DOHH2 (cell line): Measurements from ENCODE around the gene IL7R.

Source experiments
- H3F3A ChIP-seq: fragments of 200-600 bp; sonication (generic), shearing (Covaris generic); 2 replicates; pipeline ENCODE4 v1.6.0; 2016; ENCODE audit warnings: antibody characterized with exemption, mild to moderate bottlenecking; ENCODE audit not compliant: control insufficient read depth, insufficient read depth
- H3K27ac ChIP-seq: fragments of 200-600 bp; sonication (generic); 2 replicates; pipeline ENCODE4 v1.5.1; 2014; ENCODE audit warnings: low read depth, mild to moderate bottlenecking, low read length, moderate library complexity
- H3K27me3 ChIP-seq: fragments of 200-600 bp; sonication (generic); 2 replicates; pipeline ENCODE4 v1.6.1; 2014; ENCODE audit warnings: mild to moderate bottlenecking, low read length, mixed read lengths; ENCODE audit not compliant: control insufficient read depth
- H3K36me3 ChIP-seq: fragments of 200-600 bp; sonication (generic); 2 replicates; pipeline ENCODE4 v1.6.1; 2014; ENCODE audit warnings: mild to moderate bottlenecking, low read length, moderate library complexity, mixed read lengths; ENCODE audit not compliant: control insufficient read depth
- H3K4me1 ChIP-seq: fragments of 200-600 bp; sonication (generic); 2 replicates; pipeline ENCODE4 v1.6.1; 2014; ENCODE audit warnings: mild to moderate bottlenecking, low read length, mixed read lengths; ENCODE audit not compliant: control insufficient read depth
- H3K4me2 ChIP-seq: fragments of 200-600 bp; sonication (generic); 2 replicates; pipeline ENCODE4 v1.6.0; 2014; ENCODE audit warnings: mild to moderate bottlenecking, low read length, moderate library complexity
- H3K4me3 ChIP-seq: fragments of 200-600 bp; sonication (generic); 2 replicates; pipeline ENCODE4 v1.5.1; 2014; ENCODE audit warnings: mild to moderate bottlenecking, low read length, mixed read lengths
- H3K79me2 ChIP-seq: fragments of 200-600 bp; sonication (generic); 2 replicates; pipeline ENCODE4 v1.6.1; 2014; ENCODE audit warnings: mild to moderate bottlenecking, low read length, mixed read lengths; ENCODE audit not compliant: control insufficient read depth
- H3K9me2 ChIP-seq: fragments of 200-600 bp; sonication (generic); replicated peaks from 2 replicates; pipeline ENCODE4 v1.6.1; 2014; ENCODE audit warnings: mild to moderate bottlenecking, low read length, mixed read lengths; ENCODE audit not compliant: control insufficient read depth
- H3K9me3 ChIP-seq: fragments of 200-600 bp; sonication (generic); 2 replicates; pipeline ENCODE4 v1.6.1; 2014; ENCODE audit warnings: antibody characterized with exemption, low read length, mixed read lengths; ENCODE audit not compliant: control insufficient read depth, insufficient read depth
- H4K20me1 ChIP-seq: fragments of 200-600 bp; sonication (generic); 2 replicates; pipeline ENCODE4 v1.6.0; 2014; ENCODE audit warnings: low read depth, mild to moderate bottlenecking, antibody characterized with exemption, low read length, moderate library complexity; ENCODE audit not compliant: control insufficient read depth, insufficient read depth
- CTCF ChIP-seq: fragments of 200-600 bp; sonication (generic); IDR thresholded peaks from one replicate; pipeline ENCODE4 v1.5.1; 2014; ENCODE audit warnings: antibody characterized with exemption, mild to moderate bottlenecking, low read depth, low read length; ENCODE audit not compliant: poor library complexity, severe bottlenecking
- EZH2phosphoT487 ChIP-seq: fragments of 200-600 bp; sonication (generic); IDR thresholded peaks from 2 replicates; pipeline ENCODE4 v1.6.1; 2017; ENCODE audit warnings: borderline replicate concordance, mild to moderate bottlenecking, antibody characterized with exemption, low read length, moderate library complexity, mixed read lengths

Gene IL7R

GRCh38 chr5:35867998-35868397 lies 11.3 kb downstream of the IL7R start:
- Histone ChIP-seq H3K4me3 (no peak overlapping the region), H3K79me2 (no peaks in the 10 kb centered on the region), H3F3A (no peaks in the 10 kb centered on the region), H3K4me1 (peaks cover 36% of the 10 kb centered on the region), H4K20me1 (no peaks in the 10 kb centered on the region), H3K9me2 (no peaks in the 10 kb centered on the region), H3K36me3 (peaks cover 69% of the 10 kb centered on the region), H3K9me3 (no peaks in the 10 kb centered on the region), H3K27me3 (no peaks in the 10 kb centered on the region), H3K4me2 (no peak overlapping the region), H3K27ac (no peak overlapping the region)
- no peak for TF ChIP-seq EZH2phosphoT487
- TF ChIP-seq CTCF, result no peak

GRCh38 chr5:35869685-35870277 lies 13.1 kb downstream of the IL7R start:
- no peaks in the 10 kb centered on the region for H3K27me3 ChIP-seq
- H3K36me3 ChIP-seq, result peaks cover 65% of the 10 kb centered on the region
- no peaks in the 10 kb centered on the region for H3K9me3 ChIP-seq
- H3K27ac ChIP-seq, result peak overlapping the region; percentile 29
- peak overlapping the region; percentile 28 for H3K4me2 ChIP-seq
- peaks cover 32% of the 10 kb centered on the region for H3K4me1 ChIP-seq
- H3F3A ChIP-seq, result no peaks in the 10 kb centered on the region
- H3K4me3 ChIP-seq, result peak overlapping the region; percentile 13; the same call in 1 of the 2 replicates
- no peaks in the 10 kb centered on the region for H3K9me2 ChIP-seq
- H3K79me2 ChIP-seq, result no peaks in the 10 kb centered on the region
- no peaks in the 10 kb centered on the region for H4K20me1 ChIP-seq
- TF ChIP-seq CTCF (no peak), EZH2phosphoT487 (no peak)

- Histone ChIP-seq H3K79me2 (no peaks in the 10 kb centered on the region), H3F3A (no peaks in the 10 kb centered on the region), H3K4me2 (no peak overlapping the region), H3K27ac (no peak overlapping the region), H3K9me2 (no peaks in the 10 kb centered on the region), H3K4me3 (no peak overlapping the region), H3K9me3 (no peaks in the 10 kb centered on the region), H3K27me3 (no peaks in the 10 kb centered on the region), H4K20me1 (no peaks in the 10 kb centered on the region), H3K36me3 (peaks cover 73% of the 10 kb centered on the region), H3K4me1 (peaks cover 33% of the 10 kb centered on the region)
- TF ChIP-seq EZH2phosphoT487 (no peak), CTCF (no peak)
Measured at GRCh38 chr5:35870605-35871004, 13.9 kb downstream of the IL7R start.
